Measurements from ENCODE around the gene ANKRD44. TPM values are rescaled to one million over a fixed set of nuclear protein-coding genes. Genes with fewer than 3 reads are reported as not detected.

ANKRD44 gene
- total RNA-seq, 1 donor from 2014 or later = 4.0 TPM

- TF ChIP-seq CTCF (IDR thresholded peaks at IDR 0.05; ENCODE audit: unreplicated experiment) = no peak
- no peak for DNase-seq (ENCODE audit: low spot score, unreplicated experiment)
- H3K4me3 Mint-ChIP-seq (ENCODE audit: low read depth) = no peak overlapping the region
- H3K4me1 Mint-ChIP-seq (ENCODE audit: low read depth) = no peaks in the 10 kb centered on the region
- no peaks in the 10 kb centered on the region for H3K9me3 Mint-ChIP-seq (ENCODE audit: low read depth)
- no peaks in the 10 kb centered on the region for H3K27me3 Mint-ChIP-seq
- no peaks in the 10 kb centered on the region for H3K36me3 Mint-ChIP-seq (ENCODE audit: insufficient read depth)
- no peak overlapping the region for H3K27ac Mint-ChIP-seq
These were observed 37.1 kb downstream of the ANKRD44 start for GRCh38 chr2:197273485-197273884.

- no peak overlapping the region for H3K4me3 Mint-ChIP-seq (ENCODE audit: low read depth)
- no peaks in the 10 kb centered on the region for H3K4me1 Mint-ChIP-seq (ENCODE audit: low read depth)
- no peak for TF ChIP-seq CTCF (IDR thresholded peaks at IDR 0.05; ENCODE audit: unreplicated experiment)
- DNase-seq (ENCODE audit: low spot score, unreplicated experiment) = no peak
- no peaks in the 10 kb centered on the region for H3K9me3 Mint-ChIP-seq (ENCODE audit: low read depth)
- H3K27me3 Mint-ChIP-seq = no peaks in the 10 kb centered on the region
- no peak overlapping the region for H3K27ac Mint-ChIP-seq
- no peaks in the 10 kb centered on the region for H3K36me3 Mint-ChIP-seq (ENCODE audit: insufficient read depth)
These were observed 40.0 kb downstream of the ANKRD44 start for GRCh38 chr2:197270601-197271000.

GRCh38 chr2:197269815-197270214, 40.8 kb downstream of the ANKRD44 start:
- DNase-seq (ENCODE audit: low spot score, unreplicated experiment) = no peak
- Mint-ChIP-seq H3K36me3 (ENCODE audit: insufficient read depth) (no peaks in the 10 kb centered on the region), H3K9me3 (ENCODE audit: low read depth) (no peaks in the 10 kb centered on the region), H3K27me3 (no peaks in the 10 kb centered on the region), H3K4me1 (ENCODE audit: low read depth) (no peaks in the 10 kb centered on the region), H3K27ac (no peak overlapping the region), H3K4me3 (ENCODE audit: low read depth) (no peak overlapping the region)
- no peak for TF ChIP-seq CTCF (IDR thresholded peaks at IDR 0.05; ENCODE audit: unreplicated experiment)

- H3K27ac Mint-ChIP-seq = no peak overlapping the region
- no peak overlapping the region for H3K4me3 Mint-ChIP-seq (ENCODE audit: low read depth)
- DNase-seq (ENCODE audit: low spot score, unreplicated experiment) = no peak
- H3K36me3 Mint-ChIP-seq (ENCODE audit: insufficient read depth) = no peaks in the 10 kb centered on the region
- no peak for TF ChIP-seq CTCF (IDR thresholded peaks at IDR 0.05; ENCODE audit: unreplicated experiment)
- no peaks in the 10 kb centered on the region for H3K27me3 Mint-ChIP-seq
- no peaks in the 10 kb centered on the region for H3K9me3 Mint-ChIP-seq (ENCODE audit: low read depth)
- H3K4me1 Mint-ChIP-seq (ENCODE audit: low read depth) = no peaks in the 10 kb centered on the region
These were observed 41.6 kb downstream of the ANKRD44 start for GRCh38 chr2:197268786-197269584.

- Mint-ChIP-seq H3K4me3 (ENCODE audit: low read depth) (no peak overlapping the region), H3K9me3 (ENCODE audit: low read depth) (no peaks in the 10 kb centered on the region), H3K27ac (no peak overlapping the region), H3K27me3 (no peaks in the 10 kb centered on the region), H3K36me3 (ENCODE audit: insufficient read depth) (no peaks in the 10 kb centered on the region), H3K4me1 (ENCODE audit: low read depth) (no peaks in the 10 kb centered on the region)
- no peak for TF ChIP-seq CTCF (IDR thresholded peaks at IDR 0.05; ENCODE audit: unreplicated experiment)
- DNase-seq (ENCODE audit: low spot score, unreplicated experiment) = no peak
These were observed 44.1 kb downstream of the ANKRD44 start for GRCh38 chr2:197266477-197266876.
